ENCODE data around the gene ACOT9. TPM values are rescaled to one million over a fixed set of nuclear protein-coding genes. Genes with fewer than 3 reads are reported as not detected.
A peak's percentile ranks its signal among the peaks of the same experiment; 100 is the strongest.

Gene ACOT9
- total and polyA plus RNA-seq, 8 donors = 39.8 to 52.3 (median 43.9) TPM

GRCh38 chrX:23659339-23659738 lies 83.7 kb downstream of the ACOT9 start:
- Histone ChIP-seq H3K4me3 (no peak overlapping the region), H3K9me3 (no peaks in the 10 kb centered on the region), H3K36me3 (no peaks in the 10 kb centered on the region), H3K27me3 (no peaks in the 10 kb centered on the region), H3K4me1 (no peaks in the 10 kb centered on the region), H3K27ac (no peak overlapping the region)
- no peak for DNase-seq
- intact Hi-C loops (cut with DNase I) = no loop called here
- TF ChIP-seq CTCF (IDR thresholded peaks at IDR 0.05) = no peak
- ATAC-seq = no peak

GRCh38 chrX:23656684-23657083 lies 86.4 kb downstream of the ACOT9 start:
- intact Hi-C loops (cut with DNase I) = no loop called here
- no peak for TF ChIP-seq CTCF (IDR thresholded peaks at IDR 0.05)
- DNase-seq (no peak), ATAC-seq (no peak)
- H3K27me3 ChIP-seq = no peaks in the 10 kb centered on the region
- H3K9me3 ChIP-seq = no peaks in the 10 kb centered on the region
- no peak overlapping the region for H3K4me3 ChIP-seq
- H3K36me3 ChIP-seq = no peaks in the 10 kb centered on the region
- no peaks in the 10 kb centered on the region for H3K4me1 ChIP-seq
- H3K27ac ChIP-seq = no peak overlapping the region

GRCh38 chrX:23656091-23656490 lies 87.0 kb downstream of the ACOT9 start:
- intact Hi-C loops (cut with DNase I) = no loop called here
- Histone ChIP-seq H3K4me3 (no peak overlapping the region), H3K27me3 (no peaks in the 10 kb centered on the region), H3K36me3 (no peaks in the 10 kb centered on the region), H3K27ac (no peak overlapping the region), H3K9me3 (no peaks in the 10 kb centered on the region), H3K4me1 (no peaks in the 10 kb centered on the region)
- TF ChIP-seq CTCF (IDR thresholded peaks at IDR 0.05) = no peak
- DNase-seq (peak in 1 of 4 donors; percentile 38), ATAC-seq (no peak)

Other genes with a start within 250 kb of the ACOT9 start
- gene PRDX4, start 75.8 kb downstream of the ACOT9 start, total RNA-seq = 100 to 1,000 TPM in 1 of 2 donors, 10 to 100 TPM in 1; 92.8 to 115 TPM
- 100 to 1,000 TPM in 3 of 6 donors, 10 to 100 TPM in 3; 91.5 to 111 (median 101) TPM for gene PRDX4, start 75.8 kb downstream of the ACOT9 start, polyA plus RNA-seq (ENCODE audit: insufficient read length in 6 of 6)
- gene SAT1, start 39.9 kb upstream of the ACOT9 start, total RNA-seq = 100 to 1,000 TPM; 723 to 970 TPM
- 100 to 1,000 TPM; 266 to 434 (median 355) TPM for gene SAT1, start 39.9 kb upstream of the ACOT9 start, polyA plus RNA-seq (ENCODE audit: insufficient read length in 6 of 6)
- 10 to 100 TPM; 20.1 to 23.1 TPM for gene APOO, start 164.7 kb upstream of the ACOT9 start, total RNA-seq
- gene APOO, start 164.7 kb upstream of the ACOT9 start, polyA plus RNA-seq (ENCODE audit: insufficient read length in 6 of 6) = 10 to 100 TPM; 15.9 to 24.3 (median 19.2) TPM
- gene CXorf58, start 164.7 kb upstream of the ACOT9 start, total RNA-seq = not detected
- under 1 TPM in 5 of 6 donors, not detected in 1; 0.13 to 0.52 (median 0.25) TPM for gene CXorf58, start 164.7 kb upstream of the ACOT9 start, polyA plus RNA-seq (ENCODE audit: insufficient read length in 6 of 6)